ENCODE measurements around the gene GINS2. TPM values are rescaled to one million over a fixed set of nuclear protein-coding genes. Genes with fewer than 3 reads are reported as not detected.

GINS2 gene
- total RNA-seq, 3 donors from 2014 or later (not counting 1 experiment from before 2014, with no cell fraction given) = 0.73 to 2.6 (median 0.89) TPM

GRCh38 chr16:85717393-85718152 lies 28.8 kb upstream of the GINS2 start:
- H3K27ac ChIP-seq (ENCODE audit: low read length) = no peak overlapping the region
- Mint-ChIP-seq H3K4me3 (no peak overlapping the region), H3K27me3 (ENCODE audit: low read depth in 2 of 2) (peaks cover 6% of the 10 kb centered on the region in 2 donors), H3K9me3 (no peaks in the 10 kb centered on the region), H3K27ac (no peak overlapping the region), H3K4me1 (no peaks in the 10 kb centered on the region), H3K36me3 (no peaks in the 10 kb centered on the region)
- no peak overlapping the region for H3K4me3 ChIP-seq (ENCODE audit: low read length)
- WGBS (ENCODE audit: insufficient coverage) = 50% methylated on average over 21 of the region's 21 CpGs
- ATAC-seq (peak; percentile 54 to 67 (median 65)), DNase-seq (peak; percentile 43 to 80)
- intact Hi-C loops (cut with micrococcal nuclease) = loop anchor here (1.0 to 10.0 kb wide), 4 partner anchors 63 to 420 kb away; no protein-coding TSS in a partner anchor
- TF ChIP-seq CTCF (IDR thresholded peaks at IDR 0.05) = peak; percentile 77
- peaks cover 9% of the 10 kb centered on the region for H3K4me1 ChIP-seq (ENCODE audit: control insufficient read depth, insufficient read depth, low read length)
- no peaks in the 10 kb centered on the region for H3K9me3 ChIP-seq (ENCODE audit: control insufficient read depth, insufficient read depth, low read length)
- no peaks in the 10 kb centered on the region for H3K27me3 ChIP-seq (ENCODE audit: control insufficient read depth, insufficient read depth, low read length)
- H3K36me3 ChIP-seq (ENCODE audit: control insufficient read depth, insufficient read depth, low read length) = no peaks in the 10 kb centered on the region

GRCh38 chr16:85716680-85717038 lies 27.9 kb upstream of the GINS2 start:
- 74% methylated on average over 2 of the region's 3 CpGs for WGBS (ENCODE audit: insufficient coverage)
- peaks cover 6% of the 10 kb centered on the region in 2 donors for H3K27me3 Mint-ChIP-seq (ENCODE audit: low read depth in 2 of 2)
- H3K9me3 Mint-ChIP-seq = no peaks in the 10 kb centered on the region
- no peaks in the 10 kb centered on the region for H3K27me3 ChIP-seq (ENCODE audit: control insufficient read depth, insufficient read depth, low read length)
- no peak overlapping the region for H3K27ac Mint-ChIP-seq
- H3K4me3 Mint-ChIP-seq = no peak overlapping the region
- H3K9me3 ChIP-seq (ENCODE audit: control insufficient read depth, insufficient read depth, low read length) = peaks cover 4% of the 10 kb centered on the region
- no peaks in the 10 kb centered on the region for H3K4me1 Mint-ChIP-seq
- no peaks in the 10 kb centered on the region for H3K36me3 Mint-ChIP-seq
- intact Hi-C loops (cut with micrococcal nuclease) = loop anchor here (5.0 to 10.0 kb wide), 3 partner anchors 62 to 419 kb away; no protein-coding TSS in a partner anchor
- H3K36me3 ChIP-seq (ENCODE audit: control insufficient read depth, insufficient read depth, low read length) = no peaks in the 10 kb centered on the region
- TF ChIP-seq CTCF (IDR thresholded peaks at IDR 0.05) = no peak
- DNase-seq (no peak), ATAC-seq (no peak)
- H3K27ac ChIP-seq (ENCODE audit: low read length) = no peak overlapping the region
- no peak overlapping the region for H3K4me3 ChIP-seq (ENCODE audit: low read length)
- H3K4me1 ChIP-seq (ENCODE audit: control insufficient read depth, insufficient read depth, low read length) = peaks cover 9% of the 10 kb centered on the region

GRCh38 chr16:85716022-85716679 lies 27.4 kb upstream of the GINS2 start:
- Histone ChIP-seq H3K4me1 (ENCODE audit: control insufficient read depth, insufficient read depth, low read length) (peaks cover 9% of the 10 kb centered on the region), H3K27me3 (ENCODE audit: control insufficient read depth, insufficient read depth, low read length) (no peaks in the 10 kb centered on the region), H3K9me3 (ENCODE audit: control insufficient read depth, insufficient read depth, low read length) (peaks cover 4% of the 10 kb centered on the region), H3K27ac (ENCODE audit: low read length) (no peak overlapping the region), H3K4me3 (ENCODE audit: low read length) (no peak overlapping the region), H3K36me3 (ENCODE audit: control insufficient read depth, insufficient read depth, low read length) (no peaks in the 10 kb centered on the region)
- no peaks in the 10 kb centered on the region for H3K9me3 Mint-ChIP-seq
- no peaks in the 10 kb centered on the region for H3K36me3 Mint-ChIP-seq
- no peak overlapping the region for H3K27ac Mint-ChIP-seq
- no peak overlapping the region for H3K4me3 Mint-ChIP-seq
- H3K27me3 Mint-ChIP-seq (ENCODE audit: low read depth in 2 of 2) = peaks cover 6% of the 10 kb centered on the region in 2 donors
- no peak for ATAC-seq
- H3K4me1 Mint-ChIP-seq = no peaks in the 10 kb centered on the region
- 50% methylated on average over 8 of the region's 9 CpGs for whole genome bisulfite sequencing (ENCODE audit: insufficient coverage)
- no peak for TF ChIP-seq CTCF (IDR thresholded peaks at IDR 0.05)
- DNase-seq = no peak
- intact Hi-C loops (cut with micrococcal nuclease) = loop anchor here (5.0 to 10.0 kb wide), 3 partner anchors 61 to 419 kb away; no protein-coding TSS in a partner anchor

Measured in natural killer cell (primary cell).